Panc1 (cell line): ENCODE results near the gene SLC10A7. TPM values are rescaled to one million over a fixed set of nuclear protein-coding genes. Genes with fewer than 3 reads are reported as not detected.

Experiments used
- ATAC-seq: fragments of 200-7000 bp; cut with Tn5 transposase; 2 replicates; pipeline ENCODE4 v1.9.1; 2020; ENCODE audit warnings: mild to moderate bottlenecking, moderate library complexity
- BruUV-seq: library from RNA; stranded (reverse); fragments of 400-500 nt; replicated peaks from 2 replicates; lab custom pipeline; 2021; lab: Mats Ljungman, UMichigan
- CTCF ChIA-PET: fragments of 300-600 bp; sonication (Branson Sonifier 250); formaldehyde crosslinking; loops from one replicate; lab custom pipeline; 2022; ENCODE audit warnings: antibody characterized with exemption; lab: Charles Lee
- POLR2A ChIA-PET: fragments of 300-600 bp; sonication (Branson Sonifier 250); formaldehyde crosslinking; loops from one replicate; lab custom pipeline; 2022; ENCODE audit warnings: antibody characterized with exemption; lab: Charles Lee
- DNase-seq: peaks from one replicate; pipeline ENCODE4 v3.0.0-alpha.2; 2010; ENCODE audit warnings: low read depth, low spot score
- H3K27ac ChIP-seq: 2 replicates; pipeline ENCODE4 v1.5.1; 2011; ENCODE audit warnings: mild to moderate bottlenecking, low read length, inconsistent platforms
- H3K27me3 ChIP-seq: fragments of 200-500 bp; sonication (Bioruptor generic); 2 replicates; pipeline ENCODE4 v1.6.0; 2014; ENCODE audit warnings: low read length, inconsistent platforms; ENCODE audit not compliant: control insufficient read depth, insufficient read depth
- H3K36me3 ChIP-seq: fragments of 200-500 bp; sonication (Bioruptor generic); 2 replicates; pipeline ENCODE4 v1.5.1; 2014; ENCODE audit warnings: inconsistent platforms, mild to moderate bottlenecking, low read length, moderate library complexity; ENCODE audit not compliant: control insufficient read depth, insufficient read depth
- H3K4me1 ChIP-seq: 2 replicates; pipeline ENCODE4 v1.5.1; 2011; ENCODE audit warnings: inconsistent platforms, mild to moderate bottlenecking, low read length, moderate library complexity; ENCODE audit not compliant: control insufficient read depth, insufficient read depth
- H3K4me3 ChIP-seq, 2 experiments: 2 replicates each; pipeline ENCODE4 v1.5.1; 2011 to 2012; ENCODE audit warnings: low read depth in 2 of 2, low read length in 2 of 2, mild to moderate bottlenecking in 2 of 2, inconsistent platforms in 1 of 2, moderate library complexity in 1 of 2
- H3K9me3 ChIP-seq: fragments of 200-500 bp; sonication (Bioruptor generic); 2 replicates; pipeline ENCODE4 v1.5.1; 2014; ENCODE audit warnings: low read depth, mild to moderate bottlenecking, inconsistent platforms, low read length, moderate library complexity; ENCODE audit not compliant: control insufficient read depth, insufficient read depth
- CTCF ChIP-seq: fragments of 450-650 bp; IDR thresholded peaks from 2 replicates; pipeline ENCODE4 v1.5.1; 2017; ENCODE audit warnings: mild to moderate bottlenecking
- POLR2AphosphoS5 ChIP-seq: IDR thresholded peaks from 2 replicates; pipeline ENCODE4 v1.6.1; 2012; ENCODE audit warnings: mild to moderate bottlenecking, low read depth, low read length, moderate library complexity
- REST ChIP-seq, 2 experiments: IDR thresholded peaks; 2 replicates each; pipeline ENCODE4 v1.6.1; 2011 to 2012; ENCODE audit warnings: low read depth in 2 of 2, control low read depth in 1 of 2, low read length in 1 of 2, mild to moderate bottlenecking in 1 of 2, moderate library complexity in 1 of 2; ENCODE audit not compliant: insufficient read depth in 1 of 2
- SIN3A ChIP-seq: IDR thresholded peaks from 2 replicates; pipeline ENCODE4 v1.6.1; 2012; ENCODE audit warnings: low read depth, mild to moderate bottlenecking, low read length, moderate library complexity, borderline replicate concordance; ENCODE audit not compliant: insufficient read depth
- TCF7L2 ChIP-seq: IDR thresholded peaks from 2 replicates; pipeline ENCODE4 v1.6.1; 2011; ENCODE audit warnings: mild to moderate bottlenecking, low read depth, low read length, inconsistent platforms
- in situ Hi-C: cut with HindIII; loops from 2 replicates; pipeline ENCODE4 v1.10.0; 2016; ENCODE audit warnings: low sequenced_read_pairs, low pct_unique_long_range_greater_than_20kb
- intact Hi-C: fragments of 100-400 bp; cut with micrococcal nuclease; formaldehyde crosslinking; loops from one replicate; pipeline ENCODE4 v1.10.0; 2022; ENCODE audit not compliant: unreplicated experiment
- total RNA-seq: library from RNA; stranded (reverse); gene quantifications from one replicate; pipeline ENCODE4 v1.2.1, GENCODE V29; 2021; ENCODE audit not compliant: unreplicated experiment

Gene SLC10A7
- total RNA-seq, 1 experiment from 2014 or later, result 1.5 TPM

DNA sequence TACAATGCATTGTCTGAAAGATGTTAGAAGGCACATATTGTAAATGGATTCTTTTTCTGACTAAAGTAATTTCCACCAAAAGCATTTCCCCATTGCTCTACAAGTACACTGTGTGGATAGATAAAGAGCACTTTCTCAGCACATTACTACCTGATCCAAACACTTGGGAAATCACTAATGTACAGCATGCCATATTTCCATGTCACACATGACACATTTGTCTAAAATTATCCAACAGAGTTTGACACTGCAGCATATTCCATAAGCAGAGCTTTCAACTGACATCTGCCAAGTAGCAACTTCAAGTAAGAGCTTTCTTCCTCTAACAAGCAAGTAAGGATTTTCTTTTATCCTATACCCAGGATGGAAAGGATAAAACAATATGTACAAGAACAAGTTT, 257.9 kb downstream of the SLC10A7 start:
- TF ChIP-seq REST (IDR thresholded peaks at IDR 0.05; ENCODE audit: insufficient read depth in 1 of 2, low read depth in 2 of 2, low read length in 1 of 2) (no peak), TCF7L2 (no peak), SIN3A (no peak), CTCF (no peak), POLR2AphosphoS5 (no peak)
- in situ Hi-C loops, result no loop called here
- H3K4me1 ChIP-seq, result no peaks in the 10 kb centered on the region
- ATAC-seq (no peak), DNase-seq (no peak)
- no peaks in the 10 kb centered on the region for H3K36me3 ChIP-seq
- H3K27me3 ChIP-seq, result no peaks in the 10 kb centered on the region
- CTCF ChIA-PET, result no interaction called here
- H3K9me3 ChIP-seq, result no peaks in the 10 kb centered on the region
- BruUV-seq, result no TSS peak
- intact Hi-C loops, result no loop called here
- no peak overlapping the region for H3K4me3 ChIP-seq
- POLR2A ChIA-PET, result no interaction called here
- H3K27ac ChIP-seq, result no peak overlapping the region

GRCh38 chr4:146261041-146261440, 260.7 kb downstream of the SLC10A7 start:
- no peaks in the 10 kb centered on the region for H3K27me3 ChIP-seq
- BruUV-seq, result no TSS peak
- no peaks in the 10 kb centered on the region for H3K36me3 ChIP-seq
- in situ Hi-C loops, result no loop called here
- H3K4me1 ChIP-seq, result no peaks in the 10 kb centered on the region
- ATAC-seq (no peak), DNase-seq (no peak)
- no peak for TF ChIP-seq REST (IDR thresholded peaks at IDR 0.05; ENCODE audit: insufficient read depth in 1 of 2, low read depth in 2 of 2, low read length in 1 of 2)
- no peak for TF ChIP-seq TCF7L2
- no peak for TF ChIP-seq CTCF
- no peak for TF ChIP-seq POLR2AphosphoS5
- TF ChIP-seq SIN3A, result no peak
- POLR2A ChIA-PET, result no interaction called here
- H3K4me3 ChIP-seq, result no peak overlapping the region
- no peaks in the 10 kb centered on the region for H3K9me3 ChIP-seq
- H3K27ac ChIP-seq, result no peak overlapping the region
- intact Hi-C loops, result no loop called here
- CTCF ChIA-PET, result no interaction called here
